ENCODE measurements around the gene CBX8. TPM values are rescaled to one million over a fixed set of nuclear protein-coding genes. Genes with fewer than 3 reads are reported as not detected.

CBX8 gene
- total and polyA plus RNA-seq, 2 of the 8 experiments (the other 6 are each of a cell fraction or from before 2014, with no cell fraction given), result 0.09 to 2.1 TPM

GRCh38 chr17:79789943-79790804 lies 6.7 kb downstream of the CBX8 start (continued):
- TF ChIP-seq, protein P1, sequence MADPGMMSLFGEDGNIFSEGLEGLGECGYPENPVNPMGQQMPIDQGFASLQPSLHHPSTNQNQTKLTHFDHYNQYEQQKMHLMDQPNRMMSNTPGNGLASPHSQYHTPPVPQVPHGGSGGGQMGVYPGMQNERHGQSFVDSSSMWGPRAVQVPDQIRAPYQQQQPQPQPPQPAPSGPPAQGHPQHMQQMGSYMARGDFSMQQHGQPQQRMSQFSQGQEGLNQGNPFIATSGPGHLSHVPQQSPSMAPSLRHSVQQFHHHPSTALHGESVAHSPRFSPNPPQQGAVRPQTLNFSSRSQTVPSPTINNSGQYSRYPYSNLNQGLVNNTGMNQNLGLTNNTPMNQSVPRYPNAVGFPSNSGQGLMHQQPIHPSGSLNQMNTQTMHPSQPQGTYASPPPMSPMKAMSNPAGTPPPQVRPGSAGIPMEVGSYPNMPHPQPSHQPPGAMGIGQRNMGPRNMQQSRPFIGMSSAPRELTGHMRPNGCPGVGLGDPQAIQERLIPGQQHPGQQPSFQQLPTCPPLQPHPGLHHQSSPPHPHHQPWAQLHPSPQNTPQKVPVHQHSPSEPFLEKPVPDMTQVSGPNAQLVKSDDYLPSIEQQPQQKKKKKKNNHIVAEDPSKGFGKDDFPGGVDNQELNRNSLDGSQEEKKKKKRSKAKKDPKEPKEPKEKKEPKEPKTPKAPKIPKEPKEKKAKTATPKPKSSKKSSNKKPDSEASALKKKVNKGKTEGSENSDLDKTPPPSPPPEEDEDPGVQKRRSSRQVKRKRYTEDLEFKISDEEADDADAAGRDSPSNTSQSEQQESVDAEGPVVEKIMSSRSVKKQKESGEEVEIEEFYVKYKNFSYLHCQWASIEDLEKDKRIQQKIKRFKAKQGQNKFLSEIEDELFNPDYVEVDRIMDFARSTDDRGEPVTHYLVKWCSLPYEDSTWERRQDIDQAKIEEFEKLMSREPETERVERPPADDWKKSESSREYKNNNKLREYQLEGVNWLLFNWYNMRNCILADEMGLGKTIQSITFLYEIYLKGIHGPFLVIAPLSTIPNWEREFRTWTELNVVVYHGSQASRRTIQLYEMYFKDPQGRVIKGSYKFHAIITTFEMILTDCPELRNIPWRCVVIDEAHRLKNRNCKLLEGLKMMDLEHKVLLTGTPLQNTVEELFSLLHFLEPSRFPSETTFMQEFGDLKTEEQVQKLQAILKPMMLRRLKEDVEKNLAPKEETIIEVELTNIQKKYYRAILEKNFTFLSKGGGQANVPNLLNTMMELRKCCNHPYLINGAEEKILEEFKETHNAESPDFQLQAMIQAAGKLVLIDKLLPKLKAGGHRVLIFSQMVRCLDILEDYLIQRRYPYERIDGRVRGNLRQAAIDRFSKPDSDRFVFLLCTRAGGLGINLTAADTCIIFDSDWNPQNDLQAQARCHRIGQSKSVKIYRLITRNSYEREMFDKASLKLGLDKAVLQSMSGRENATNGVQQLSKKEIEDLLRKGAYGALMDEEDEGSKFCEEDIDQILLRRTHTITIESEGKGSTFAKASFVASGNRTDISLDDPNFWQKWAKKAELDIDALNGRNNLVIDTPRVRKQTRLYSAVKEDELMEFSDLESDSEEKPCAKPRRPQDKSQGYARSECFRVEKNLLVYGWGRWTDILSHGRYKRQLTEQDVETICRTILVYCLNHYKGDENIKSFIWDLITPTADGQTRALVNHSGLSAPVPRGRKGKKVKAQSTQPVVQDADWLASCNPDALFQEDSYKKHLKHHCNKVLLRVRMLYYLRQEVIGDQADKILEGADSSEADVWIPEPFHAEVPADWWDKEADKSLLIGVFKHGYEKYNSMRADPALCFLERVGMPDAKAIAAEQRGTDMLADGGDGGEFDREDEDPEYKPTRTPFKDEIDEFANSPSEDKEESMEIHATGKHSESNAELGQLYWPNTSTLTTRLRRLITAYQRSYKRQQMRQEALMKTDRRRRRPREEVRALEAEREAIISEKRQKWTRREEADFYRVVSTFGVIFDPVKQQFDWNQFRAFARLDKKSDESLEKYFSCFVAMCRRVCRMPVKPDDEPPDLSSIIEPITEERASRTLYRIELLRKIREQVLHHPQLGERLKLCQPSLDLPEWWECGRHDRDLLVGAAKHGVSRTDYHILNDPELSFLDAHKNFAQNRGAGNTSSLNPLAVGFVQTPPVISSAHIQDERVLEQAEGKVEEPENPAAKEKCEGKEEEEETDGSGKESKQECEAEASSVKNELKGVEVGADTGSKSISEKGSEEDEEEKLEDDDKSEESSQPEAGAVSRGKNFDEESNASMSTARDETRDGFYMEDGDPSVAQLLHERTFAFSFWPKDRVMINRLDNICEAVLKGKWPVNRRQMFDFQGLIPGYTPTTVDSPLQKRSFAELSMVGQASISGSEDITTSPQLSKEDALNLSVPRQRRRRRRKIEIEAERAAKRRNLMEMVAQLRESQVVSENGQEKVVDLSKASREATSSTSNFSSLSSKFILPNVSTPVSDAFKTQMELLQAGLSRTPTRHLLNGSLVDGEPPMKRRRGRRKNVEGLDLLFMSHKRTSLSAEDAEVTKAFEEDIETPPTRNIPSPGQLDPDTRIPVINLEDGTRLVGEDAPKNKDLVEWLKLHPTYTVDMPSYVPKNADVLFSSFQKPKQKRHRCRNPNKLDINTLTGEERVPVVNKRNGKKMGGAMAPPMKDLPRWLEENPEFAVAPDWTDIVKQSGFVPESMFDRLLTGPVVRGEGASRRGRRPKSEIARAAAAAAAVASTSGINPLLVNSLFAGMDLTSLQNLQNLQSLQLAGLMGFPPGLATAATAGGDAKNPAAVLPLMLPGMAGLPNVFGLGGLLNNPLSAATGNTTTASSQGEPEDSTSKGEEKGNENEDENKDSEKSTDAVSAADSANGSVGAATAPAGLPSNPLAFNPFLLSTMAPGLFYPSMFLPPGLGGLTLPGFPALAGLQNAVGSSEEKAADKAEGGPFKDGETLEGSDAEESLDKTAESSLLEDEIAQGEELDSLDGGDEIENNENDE (IDR thresholded peaks at IDR 0.05; ENCODE audit: insufficient replicate concordance, low read length), result no peak
- TF ChIP-seq, protein P2, sequence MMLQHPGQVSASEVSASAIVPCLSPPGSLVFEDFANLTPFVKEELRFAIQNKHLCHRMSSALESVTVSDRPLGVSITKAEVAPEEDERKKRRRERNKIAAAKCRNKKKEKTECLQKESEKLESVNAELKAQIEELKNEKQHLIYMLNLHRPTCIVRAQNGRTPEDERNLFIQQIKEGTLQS (IDR thresholded peaks at IDR 0.05; ENCODE audit: insufficient read depth, low read depth, low read length), result no peak
- TF ChIP-seq KDM5A (IDR thresholded peaks at IDR 0.05; ENCODE audit: low read length) (no peak), EZH2 (IDR thresholded peaks at IDR 0.05; ENCODE audit: low read depth, low read length, severe bottlenecking) (peak; percentile 40), MAX (IDR thresholded peaks at IDR 0.05) (peak; percentile 56; the same call in 1 of the 2 replicates), POLR2AphosphoS5 (IDR thresholded peaks at IDR 0.05; ENCODE audit: low read depth, low read length) (no peak), MAFK (IDR thresholded peaks at IDR 0.05; ENCODE audit: low read depth, low read length) (no peak), BRCA1 (IDR thresholded peaks at IDR 0.05; ENCODE audit: low read depth, low read length) (no peak), RXRA (IDR thresholded peaks at IDR 0.05; ENCODE audit: insufficient read depth, low read depth, low read length) (no peak)

Measured in H1 (cell line).